Measurements from ENCODE around the gene ZSCAN5C.
"Not testable (repeated sequence)": the region's sequence is repeated elsewhere in the genome, so short reads cannot be mapped to it uniquely, and the experiment has no call there.

ZSCAN5C gene

GRCh38 chr19:56174550-56174949, 27.5 kb upstream of the ZSCAN5C start:
- no peak for TF ChIP-seq CTCF (IDR thresholded peaks at IDR 0.05; ENCODE audit: borderline replicate concordance, insufficient read depth, low read depth, low read length)
- no peak overlapping the region for H3K4me3 ChIP-seq (ENCODE audit: low read depth, low read length)

DNA sequence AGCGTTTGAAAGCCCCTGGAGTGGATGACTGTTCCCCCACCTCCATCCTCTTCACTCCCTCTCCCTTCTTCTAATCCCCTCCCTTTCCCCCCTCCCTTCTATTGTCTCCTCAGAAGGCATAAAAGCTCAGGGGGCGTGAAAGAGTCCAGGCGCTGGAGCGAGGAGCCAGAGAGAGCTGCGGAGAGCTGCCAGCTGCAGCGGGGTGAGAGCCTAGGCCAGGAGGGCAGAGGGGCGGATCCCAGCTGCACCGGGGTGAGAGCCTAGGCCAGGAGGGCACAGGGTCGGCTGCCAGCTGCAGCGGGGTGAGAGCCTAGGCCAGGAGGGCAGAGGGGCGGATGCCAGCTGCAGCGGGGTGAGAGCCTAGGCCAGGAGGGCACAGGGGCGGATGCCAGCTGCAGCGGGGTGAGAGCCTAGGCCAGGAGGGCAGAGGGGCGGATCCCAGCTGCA, 26.2 kb upstream of the ZSCAN5C start, which contains the start of gene GALP:
GALP (plus strand) TSS at position 148 of the 447 bp plus-strand sequence. CDS start 1,101 bp downstream, outside the sequence.
- H3K4me3 ChIP-seq (ENCODE audit: low read depth, low read length): not testable (repeated sequence)

GRCh38 chr19:56176310-56176709, 25.8 kb upstream of the ZSCAN5C start:
- not testable (repeated sequence) for H3K4me3 ChIP-seq (ENCODE audit: low read depth, low read length)

DNA sequence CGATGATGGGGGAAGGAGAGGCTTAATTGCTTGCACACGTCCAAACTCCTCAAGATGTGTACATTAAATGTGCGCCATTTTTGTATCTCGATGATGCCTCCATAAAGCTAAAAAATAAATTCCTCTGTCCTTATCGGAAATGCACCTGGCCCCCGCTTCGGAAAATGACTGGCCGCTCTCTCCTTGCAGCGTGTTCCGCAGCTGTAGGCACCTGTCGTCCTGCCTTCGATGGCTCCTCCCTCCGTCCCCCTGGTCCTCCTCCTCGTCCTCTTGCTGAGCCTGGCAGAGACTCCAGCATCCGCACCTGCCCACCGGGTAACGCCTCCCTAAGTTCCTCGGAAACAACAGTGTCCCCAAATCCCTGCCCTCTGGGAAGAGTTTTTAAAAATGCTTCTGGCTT, 25.2 kb upstream of the ZSCAN5C start:
- no peak for TF ChIP-seq CTCF (IDR thresholded peaks at IDR 0.05; ENCODE audit: borderline replicate concordance, insufficient read depth, low read depth, low read length)
- H3K4me3 ChIP-seq (ENCODE audit: low read depth, low read length): no peak overlapping the region

DNA sequence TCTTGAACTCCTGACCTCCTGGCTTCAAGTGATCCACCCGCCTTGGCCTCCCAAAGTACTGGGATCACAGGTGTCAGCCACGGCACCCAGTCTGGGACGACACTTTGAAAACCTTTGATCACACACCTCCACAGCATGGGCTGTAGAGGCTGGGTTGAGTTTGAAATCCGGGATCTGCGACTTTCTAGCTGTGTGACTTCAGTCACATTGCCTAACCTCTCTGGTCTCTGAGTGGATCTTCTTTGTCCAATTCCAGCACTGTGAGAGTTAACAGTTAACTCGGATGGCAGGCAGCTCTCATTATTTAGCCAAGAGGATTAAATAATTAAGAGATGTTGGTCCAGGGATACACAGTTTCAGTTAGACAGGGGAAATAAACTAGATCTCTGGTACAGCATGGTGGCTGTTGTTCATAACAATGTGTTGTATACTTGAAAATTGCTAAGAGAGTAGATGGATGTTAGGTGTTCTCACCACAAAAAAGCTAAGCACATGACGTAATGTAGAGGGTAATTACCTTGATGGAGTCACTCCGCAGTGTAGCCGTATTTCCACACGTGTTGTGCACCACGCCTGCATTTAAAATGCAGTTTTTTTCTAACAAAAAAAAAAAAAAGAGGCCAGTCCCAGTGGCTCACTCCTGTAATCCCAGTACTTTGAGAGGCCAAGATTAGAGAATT, 24.4 kb upstream of the ZSCAN5C start:
- no peak overlapping the region for H3K4me3 ChIP-seq (ENCODE audit: low read depth, low read length)
- TF ChIP-seq CTCF (IDR thresholded peaks at IDR 0.05; ENCODE audit: borderline replicate concordance, insufficient read depth, low read depth, low read length): no peak

DNA sequence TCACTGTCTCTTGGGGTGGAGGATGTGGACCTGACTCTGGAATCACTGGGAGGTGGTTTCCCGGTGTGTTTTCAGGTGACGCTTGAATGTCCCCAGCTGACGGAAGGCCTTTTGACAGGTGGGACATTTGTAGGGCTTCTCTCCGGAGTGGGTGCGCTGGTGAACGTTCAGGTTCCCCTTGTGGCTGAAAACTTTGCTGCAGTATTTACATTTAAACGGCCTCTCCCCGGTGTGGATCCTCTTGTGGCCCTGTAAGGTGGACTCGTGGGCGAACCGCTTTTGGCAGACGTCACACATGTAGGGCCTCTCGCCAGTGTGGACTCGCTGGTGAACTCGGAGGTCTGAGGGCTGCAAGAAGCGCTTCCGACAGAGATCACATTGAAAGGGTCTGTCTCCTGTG, 12.3 kb upstream of the ZSCAN5C start:
- no peak overlapping the region for H3K4me3 ChIP-seq (ENCODE audit: low read depth, low read length)
- peak; percentile 2; the same call in 1 of the 2 replicates for TF ChIP-seq CTCF (IDR thresholded peaks at IDR 0.05; ENCODE audit: borderline replicate concordance, insufficient read depth, low read depth, low read length)

DNA sequence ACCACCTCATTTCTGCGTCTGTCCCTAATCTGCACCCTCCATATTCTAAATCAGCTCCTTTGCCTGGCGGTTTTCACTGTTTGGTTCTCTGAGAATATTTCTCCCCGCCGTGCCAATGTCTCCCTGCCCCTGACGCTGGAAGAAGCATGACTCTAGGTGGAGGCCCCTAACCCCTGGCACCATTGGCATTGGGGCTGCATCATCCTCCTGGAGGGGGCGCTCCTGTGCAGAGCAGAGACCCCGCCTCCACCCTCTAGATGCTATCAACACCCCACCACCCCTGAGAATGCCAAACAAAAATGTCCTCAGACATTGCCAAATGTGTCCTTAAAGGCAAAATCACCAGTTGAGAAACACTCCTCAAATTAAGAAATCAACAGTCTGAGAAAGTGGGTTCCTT, 11.0 kb upstream of the ZSCAN5C start:
- 0 out of 2 replicates have a peak, but pooled peaks have one; percentile 1 for TF ChIP-seq CTCF (IDR thresholded peaks at IDR 0.05; ENCODE audit: borderline replicate concordance, insufficient read depth, low read depth, low read length)
- H3K4me3 ChIP-seq (ENCODE audit: low read depth, low read length): no peak overlapping the region

DNA sequence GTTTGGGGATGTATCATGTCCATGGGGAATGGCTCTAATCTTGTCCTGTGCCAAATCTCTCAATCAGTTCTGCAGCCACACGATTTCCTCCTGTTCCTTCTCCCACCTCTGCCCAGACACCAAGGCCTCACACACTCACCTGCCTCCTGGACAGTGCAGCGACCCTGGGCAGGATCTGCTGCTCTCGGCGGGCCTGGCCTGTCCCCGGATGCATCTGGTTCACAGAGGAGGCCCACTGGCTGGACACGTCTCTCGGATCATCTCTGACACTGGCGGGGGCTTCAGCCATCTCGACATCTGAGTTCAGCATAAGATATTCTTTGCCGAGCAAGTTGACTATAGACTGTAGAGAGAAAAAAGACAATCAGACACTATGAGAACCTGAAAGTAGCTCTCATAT, 10.4 kb upstream of the ZSCAN5C start:
- TF ChIP-seq CTCF (IDR thresholded peaks at IDR 0.05; ENCODE audit: borderline replicate concordance, insufficient read depth, low read depth, low read length): no peak
- H3K4me3 ChIP-seq (ENCODE audit: low read depth, low read length): no peak overlapping the region

Data from GM12875 (cell line).